ENCODE data around the gene MAD1L1.

Gene MAD1L1

GRCh38 chr7:1890289-1891235 lies 342.2 kb downstream of the MAD1L1 start:
- Histone ChIP-seq H3K27ac (ENCODE audit: extremely low read depth, low read depth, low read length) (no peak overlapping the region), H3K4me3 (ENCODE audit: low read depth, low read length) (no peak overlapping the region), H3K4me1 (ENCODE audit: control insufficient read depth, insufficient read depth, low read length) (no peaks in the 10 kb centered on the region), H3K9me3 (ENCODE audit: control insufficient read depth, insufficient read depth, low read depth, low read length) (no peaks in the 10 kb centered on the region), H3K36me3 (ENCODE audit: control insufficient read depth in 2 of 2, insufficient read depth in 1 of 2, low read length in 2 of 2) (peaks cover 0 to 19% of the 10 kb centered on the region in 2 experiments; a peak in 2 of 3 replicates)
- TF ChIP-seq BCL6B (tag by site-specific recombination; IDR thresholded peaks at IDR 0.05) (no peak), ZNF221 (tag by site-specific recombination; IDR thresholded peaks at IDR 0.05; ENCODE audit: borderline replicate concordance) (no peak), ZNF248 (tag by site-specific recombination; IDR thresholded peaks at IDR 0.05) (no peak), ZNF133 (tag by site-specific recombination; IDR thresholded peaks at IDR 0.05) (no peak), ZNF701 (tag by site-specific recombination; IDR thresholded peaks at IDR 0.05) (no peak), ZNF114 (tag by site-specific recombination; IDR thresholded peaks at IDR 0.05) (no peak), ZNF202 (tag by site-specific recombination; IDR thresholded peaks at IDR 0.05; ENCODE audit: borderline replicate concordance) (no peak), SCRT2 (tag by site-specific recombination; IDR thresholded peaks at IDR 0.05) (no peak), ZNF76 (tag by site-specific recombination; IDR thresholded peaks at IDR 0.05; ENCODE audit: borderline replicate concordance, low read depth) (no peak), ZBTB17 (tag by site-specific recombination; IDR thresholded peaks at IDR 0.05) (no peak)
- ChIA-PET POLR2A (no interaction called here), CTCF (no interaction called here)

DNA sequence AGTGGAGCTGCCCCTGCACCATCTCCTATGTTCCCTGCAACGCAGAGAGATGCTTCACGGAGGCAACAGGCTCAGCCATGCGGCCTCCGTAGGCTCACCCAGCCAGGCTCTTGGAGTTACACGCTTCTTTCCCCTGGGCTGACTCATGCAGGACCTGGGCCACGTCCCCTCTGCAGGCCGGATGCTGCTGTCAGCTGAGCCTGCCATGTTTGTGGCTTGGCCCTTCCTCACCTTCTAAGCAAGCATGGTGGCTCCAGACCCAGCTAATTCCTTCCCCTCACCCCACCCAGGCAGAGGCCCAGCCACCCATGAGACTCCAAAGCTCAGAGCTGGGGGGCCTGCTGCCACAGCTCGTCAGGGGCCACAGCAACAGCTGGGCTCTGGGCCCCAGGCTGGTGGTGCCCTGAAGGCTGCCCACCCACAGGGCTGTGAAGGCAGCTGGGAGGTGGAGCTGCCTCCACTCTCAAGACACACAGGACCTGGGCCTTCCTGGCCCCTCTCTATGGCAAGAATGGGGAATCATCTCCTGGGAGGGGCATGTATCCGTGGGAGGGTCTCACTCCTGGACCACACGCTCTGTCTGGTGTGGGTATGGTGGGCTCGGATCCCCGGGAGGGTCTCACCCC lies 343.1 kb downstream of the MAD1L1 start:
- Histone ChIP-seq H3K27ac (ENCODE audit: extremely low read depth, low read depth, low read length) (no peak overlapping the region), H3K4me1 (ENCODE audit: control insufficient read depth, insufficient read depth, low read length) (no peaks in the 10 kb centered on the region), H3K36me3 (ENCODE audit: control insufficient read depth in 2 of 2, insufficient read depth in 1 of 2, low read length in 2 of 2) (peaks cover 0 to 19% of the 10 kb centered on the region in 2 experiments; a peak in 2 of 3 replicates), H3K9me3 (ENCODE audit: control insufficient read depth, insufficient read depth, low read depth, low read length) (no peaks in the 10 kb centered on the region), H3K4me3 (ENCODE audit: low read depth, low read length) (no peak overlapping the region)
- ChIA-PET CTCF (no interaction called here), POLR2A (no interaction called here)
- no peak for TF ChIP-seq ZNF518A (tag by site-specific recombination; conservative IDR thresholded peaks at IDR 0.05; ENCODE audit: low read depth)
- TF ChIP-seq ZNF776 (tag by site-specific recombination; IDR thresholded peaks at IDR 0.05; ENCODE audit: borderline replicate concordance), result no peak
- no peak for TF ChIP-seq ZBTB20 (tag by site-specific recombination; IDR thresholded peaks at IDR 0.05)
- TF ChIP-seq EGR2 (tag by site-specific recombination; IDR thresholded peaks at IDR 0.05; ENCODE audit: low read depth), result no peak
- TF ChIP-seq ZNF157 (tag by site-specific recombination; IDR thresholded peaks at IDR 0.05), result no peak
- no peak for TF ChIP-seq SETDB1 (IDR thresholded peaks at IDR 0.05; ENCODE audit: insufficient read length, low read length)
- TF ChIP-seq AEBP2 (tag by site-specific recombination; IDR thresholded peaks at IDR 0.05; ENCODE audit: borderline replicate concordance), result no peak

Measured in HEK293 (cell line).